Cardiac muscle cell (in vitro differentiated cells and primary cell): ENCODE results near the gene FSTL4. TPM values are rescaled to one million over a fixed set of nuclear protein-coding genes. Genes with fewer than 3 reads are reported as not detected.
"Not testable (repeated sequence)": the region's sequence is repeated elsewhere in the genome, so short reads cannot be mapped to it uniquely, and the experiment has no call there.

ENCODE experiments used
- DNase-seq, 2 donors: peaks; one replicate each; pipeline versions ENCODE4 v3.0.0 to v3.0.0-alpha.2; 2010 to 2017; ENCODE audit warnings: low read depth in 1 of 2, low spot score in 1 of 2
- H3K27ac ChIP-seq: fragments of 200-600 bp; sonication (generic); 2 replicates; pipeline ENCODE4 v1.5.1; 2016
- H3K27me3 ChIP-seq: fragments of 200-600 bp; sonication (generic); 2 replicates; pipeline ENCODE4 v1.6.0; 2016; ENCODE audit warnings: control low read depth
- H3K36me3 ChIP-seq: fragments of 200-600 bp; sonication (generic); 2 replicates; pipeline ENCODE4 v1.5.1; 2016; ENCODE audit warnings: control low read depth
- H3K4me1 ChIP-seq: fragments of 200-600 bp; sonication (generic); 2 replicates; pipeline ENCODE4 v1.8.1; 2017; ENCODE audit warnings: low read depth, mild to moderate bottlenecking, mixed run types
- H3K4me3 ChIP-seq: fragments of 200-600 bp; sonication (generic); 2 replicates; pipeline ENCODE4 v1.5.1; 2016; ENCODE audit warnings: mild to moderate bottlenecking
- H3K9me3 ChIP-seq: fragments of 200-600 bp; sonication (generic); 2 replicates; pipeline ENCODE4 v1.5.1; 2017; ENCODE audit warnings: low read depth, mild to moderate bottlenecking, control low read depth
- CTCF ChIP-seq: IDR thresholded peaks from 2 replicates; pipeline ENCODE4 v1.5.1; 2012; ENCODE audit warnings: low read depth, mild to moderate bottlenecking, low read length
- polyA plus RNA-seq: library from polyadenylated mRNA; unstranded; fragments of >200 nt; fragmentation: Nextera tagmentation; extraction: Ambion mirVana; gene quantifications from 2 replicates; pipeline ENCODE4 v1.2.1, GENCODE V29; 2016
- total RNA-seq: library from RNA; depleted of rRNA; stranded (reverse); fragments of >200 nt; gene quantifications from 2 replicates; pipeline ENCODE4 v1.2.3, GENCODE V29; 2016

The FSTL4 gene
- total and polyA plus RNA-seq, 2 experiments from 2014 or later, result 0.06 TPM; not detected in 1

DNA sequence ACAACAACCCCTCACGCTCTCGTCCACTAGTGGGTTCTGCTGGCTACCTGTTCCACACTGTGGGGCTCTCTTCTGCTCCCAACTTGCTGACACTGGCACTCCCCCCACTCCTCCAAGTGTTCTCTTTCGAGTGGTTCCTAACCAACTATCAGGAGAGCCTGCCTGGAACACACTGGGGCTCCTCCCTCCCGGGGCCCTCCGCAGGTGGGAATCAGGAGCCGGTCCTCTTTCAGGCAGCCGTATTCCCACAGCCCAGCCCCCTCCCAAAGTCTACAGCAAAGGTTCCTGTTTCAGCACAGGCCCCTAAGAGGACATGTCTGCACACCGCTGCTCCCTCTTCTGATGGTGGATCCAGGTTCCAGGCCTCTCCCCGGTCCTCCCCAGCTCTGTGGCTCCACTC is 165.9 kb downstream of the FSTL4 start:
- Histone ChIP-seq H3K27me3 (no peaks in the 10 kb centered on the region), H3K36me3 (no peaks in the 10 kb centered on the region), H3K27ac (no peak overlapping the region), H3K9me3 (no peaks in the 10 kb centered on the region), H3K4me1 (no peaks in the 10 kb centered on the region), H3K4me3 (no peak overlapping the region)
- DNase-seq, result no peak
- TF ChIP-seq CTCF, result no peak

DNA sequence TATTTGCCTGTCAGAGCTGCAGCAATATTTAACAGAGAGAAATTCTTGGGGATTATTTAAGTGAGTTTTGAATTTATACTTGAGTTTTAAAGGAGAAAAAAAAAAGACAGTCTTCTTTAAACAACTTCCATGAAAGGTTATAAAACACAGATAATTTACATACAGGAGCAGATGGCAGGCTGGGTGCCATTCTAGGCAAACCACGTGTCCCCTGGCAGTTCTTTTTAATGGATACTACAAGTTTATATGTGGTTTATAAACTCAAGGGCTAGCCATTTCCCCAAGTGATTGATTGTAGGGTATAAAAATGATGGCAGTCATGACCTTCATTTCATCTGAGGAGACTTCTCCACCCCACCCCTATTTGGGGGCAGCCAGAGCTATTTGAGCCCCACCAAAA is 166.6 kb downstream of the FSTL4 start:
- H3K27me3 ChIP-seq, result no peaks in the 10 kb centered on the region
- no peaks in the 10 kb centered on the region for H3K36me3 ChIP-seq
- DNase-seq, result no peak
- TF ChIP-seq CTCF, result no peak
- no peaks in the 10 kb centered on the region for H3K9me3 ChIP-seq
- H3K27ac ChIP-seq, result no peak overlapping the region
- H3K4me3 ChIP-seq, result no peak overlapping the region
- H3K4me1 ChIP-seq, result no peaks in the 10 kb centered on the region

DNA sequence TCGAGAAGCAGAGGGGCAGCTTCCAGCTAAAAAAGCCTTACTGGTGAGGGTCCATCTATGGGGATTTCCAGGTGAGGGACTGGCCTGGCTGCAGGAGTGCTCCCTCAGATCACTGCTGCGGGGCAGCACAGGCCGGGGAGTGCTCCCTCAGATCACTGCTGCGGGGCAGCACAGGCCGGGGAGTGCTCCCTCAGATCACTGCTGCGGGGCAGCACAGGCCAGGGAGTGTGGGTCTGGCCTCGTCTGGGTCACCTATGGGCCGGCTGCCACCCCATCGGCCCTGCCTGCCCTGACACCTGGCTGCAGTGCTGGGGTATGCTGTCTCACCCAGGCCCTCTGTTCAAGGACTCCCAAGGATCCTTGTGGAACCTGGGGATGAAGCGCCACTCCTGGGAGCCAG is 167.1 kb downstream of the FSTL4 start:
- not testable (repeated sequence) for DNase-seq, H3K27ac ChIP-seq, H3K4me1 ChIP-seq, H3K36me3 ChIP-seq, H3K4me3 ChIP-seq, H3K9me3 ChIP-seq, H3K27me3 ChIP-seq

GRCh38 chr5:133444711-133445110 is 167.6 kb downstream of the FSTL4 start:
- Histone ChIP-seq H3K9me3 (no peaks in the 10 kb centered on the region), H3K27ac (no peak overlapping the region), H3K27me3 (no peaks in the 10 kb centered on the region), H3K4me1 (no peaks in the 10 kb centered on the region), H3K4me3 (no peak overlapping the region), H3K36me3 (no peaks in the 10 kb centered on the region)
- no peak for TF ChIP-seq CTCF
- no peak for DNase-seq

- no peaks in the 10 kb centered on the region for H3K36me3 ChIP-seq
- no peak overlapping the region for H3K4me3 ChIP-seq
- no peak for TF ChIP-seq CTCF
- no peaks in the 10 kb centered on the region for H3K9me3 ChIP-seq
- H3K4me1 ChIP-seq, result no peaks in the 10 kb centered on the region
- H3K27ac ChIP-seq, result no peak overlapping the region
- no peaks in the 10 kb centered on the region for H3K27me3 ChIP-seq
- DNase-seq, result no peak
Measured at GRCh38 chr5:133441166-133441815, 171.1 kb downstream of the FSTL4 start.

- no peaks in the 10 kb centered on the region for H3K27me3 ChIP-seq
- H3K4me3 ChIP-seq, result no peak overlapping the region
- no peak for DNase-seq
- H3K36me3 ChIP-seq, result no peaks in the 10 kb centered on the region
- no peaks in the 10 kb centered on the region for H3K9me3 ChIP-seq
- no peak overlapping the region for H3K27ac ChIP-seq
- no peaks in the 10 kb centered on the region for H3K4me1 ChIP-seq
- TF ChIP-seq CTCF, result no peak
Measured at GRCh38 chr5:133440467-133441115, 171.8 kb downstream of the FSTL4 start.
